Breast epithelium (tissue), 4 donors: ENCODE data around the gene MICAL2. TPM values are rescaled to one million over a fixed set of nuclear protein-coding genes. Genes with fewer than 3 reads are reported as not detected.

ENCODE experiments used
- DNase-seq, 2 donors: peaks; one replicate each; pipeline ENCODE4 v3.0.0-alpha.2; 2019; ENCODE audit warnings: low spot score in 2 of 2
- H3K27ac ChIP-seq, 2 donors: fragments of 200-600 bp; sonication (generic) in 1 of 2; one replicate each; pipeline ENCODE4 v1.5.1; 2016 to 2019; ENCODE audit warnings: mild to moderate bottlenecking in 1 of 2
- H3K27me3 ChIP-seq, 2 donors: fragments of 200-600 bp; sonication (generic) in 1 of 2; one replicate each; pipeline versions ENCODE4 v1.5.1 to v1.6.0; 2017 to 2019; ENCODE audit warnings: control low read depth in 1 of 2, mild to moderate bottlenecking in 1 of 2
- H3K36me3 ChIP-seq: fragments of 200-600 bp; one replicate; pipeline ENCODE4 v1.5.1; 2019
- H3K4me1 ChIP-seq, 2 donors: fragments of 200-600 bp; sonication (generic); one replicate each; pipeline ENCODE4 v1.5.1; 2016 to 2019; ENCODE audit warnings: control low read depth in 1 of 2
- H3K4me3 ChIP-seq, 3 donors: fragments of 200-600 bp; sonication (generic); 1 replicate in 2 of 3; 2 replicates in 1 of 3; pipeline ENCODE4 v1.5.1; 2016 to 2019; ENCODE audit warnings: mild to moderate bottlenecking in 3 of 3, moderate library complexity in 2 of 3
- H3K9me3 ChIP-seq, 2 donors: fragments of 200-600 bp; sonication (generic) in 1 of 2; one replicate each; pipeline ENCODE4 v1.5.1; 2016 to 2019; ENCODE audit warnings: control low read depth in 1 of 2
- POLR2A ChIP-seq: fragments of 450-650 bp; IDR thresholded peaks from one replicate; pipeline ENCODE4 v1.6.1; 2016; ENCODE audit warnings: antibody characterized with exemption, mild to moderate bottlenecking, moderate library complexity
- POLR2AphosphoS5 ChIP-seq, 3 donors: sonication (generic); formaldehyde crosslinking; IDR thresholded peaks; one replicate each; pipeline ENCODE4 v1.6.1; 2017; ENCODE audit warnings: antibody characterized with exemption in 3 of 3
- intact Hi-C: fragments of 100-400 bp; cut with DNase I; formaldehyde crosslinking; loops from one replicate; pipeline ENCODE4 v1.15.1; 2023; ENCODE audit warnings: low total_unique reads
- total RNA-seq, 3 donors: library from RNA; depleted of rRNA; stranded (reverse); fragments of >200 nt; gene quantifications; one replicate each; pipeline ENCODE4 v1.1.0, GENCODE V29; 2016
- TF ChIP-seq, protein P1 (sequence below), 3 donors: fragments of 450-650 bp; IDR thresholded peaks; one replicate each; pipeline ENCODE4 v1.5.1; 2016 to 2017; ENCODE audit warnings: antibody characterized with exemption in 3 of 3, mild to moderate bottlenecking in 3 of 3, moderate library complexity in 3 of 3

Gene MICAL2
- total RNA-seq, 3 donors from 2014 or later = 30.9 to 52.4 (median 38.6) TPM

DNA sequence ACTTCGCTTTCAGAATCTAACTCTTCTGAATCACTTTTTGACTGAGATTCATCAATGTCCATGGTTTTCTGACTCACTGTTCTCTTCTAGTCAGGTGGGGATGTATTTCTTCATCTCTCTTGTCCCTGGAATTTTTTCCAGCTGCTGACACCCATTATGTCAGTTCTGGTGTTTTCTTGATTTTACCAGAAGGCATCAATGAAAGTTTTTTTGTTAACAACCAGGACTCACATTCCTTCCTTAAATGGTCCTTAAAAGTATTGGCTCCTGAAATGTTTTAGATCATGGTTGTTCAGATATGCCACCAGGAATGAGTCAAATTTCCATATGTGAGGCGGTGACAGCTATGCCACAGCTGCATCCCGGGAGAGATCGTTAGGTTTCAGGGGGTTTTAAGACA lies 12.9 kb downstream of the MICAL2 start:
- intact Hi-C loops = no loop called here
- no peaks in the 10 kb centered on the region for H3K4me1 ChIP-seq

DNA sequence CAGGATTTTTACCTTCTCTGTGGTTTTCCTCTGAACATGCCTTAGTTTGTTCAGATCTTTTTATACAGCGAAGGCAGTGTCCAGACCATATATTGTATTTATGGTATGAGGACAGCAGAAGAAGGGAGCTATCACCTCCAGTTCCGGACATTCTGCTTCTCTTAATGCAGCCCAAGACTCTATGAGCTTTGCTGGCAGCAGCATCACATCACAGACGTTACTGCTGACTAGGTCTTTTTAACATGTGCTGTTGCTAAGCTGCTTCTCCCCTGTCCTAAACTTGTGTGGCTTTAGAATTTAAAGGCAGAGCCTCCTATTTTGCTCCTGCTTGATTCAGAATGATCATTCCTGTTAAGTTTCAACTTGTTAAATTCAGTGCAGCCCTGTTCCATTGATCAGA lies 13.4 kb downstream of the MICAL2 start:
- no peaks in the 10 kb centered on the region for H3K4me1 ChIP-seq
- no peak for DNase-seq
- no peaks in the 10 kb centered on the region for H3K9me3 ChIP-seq
- TF ChIP-seq POLR2A (no peak), POLR2AphosphoS5 (IDR thresholded peaks at IDR 0.05) (no peak)
- TF ChIP-seq, protein P1, sequence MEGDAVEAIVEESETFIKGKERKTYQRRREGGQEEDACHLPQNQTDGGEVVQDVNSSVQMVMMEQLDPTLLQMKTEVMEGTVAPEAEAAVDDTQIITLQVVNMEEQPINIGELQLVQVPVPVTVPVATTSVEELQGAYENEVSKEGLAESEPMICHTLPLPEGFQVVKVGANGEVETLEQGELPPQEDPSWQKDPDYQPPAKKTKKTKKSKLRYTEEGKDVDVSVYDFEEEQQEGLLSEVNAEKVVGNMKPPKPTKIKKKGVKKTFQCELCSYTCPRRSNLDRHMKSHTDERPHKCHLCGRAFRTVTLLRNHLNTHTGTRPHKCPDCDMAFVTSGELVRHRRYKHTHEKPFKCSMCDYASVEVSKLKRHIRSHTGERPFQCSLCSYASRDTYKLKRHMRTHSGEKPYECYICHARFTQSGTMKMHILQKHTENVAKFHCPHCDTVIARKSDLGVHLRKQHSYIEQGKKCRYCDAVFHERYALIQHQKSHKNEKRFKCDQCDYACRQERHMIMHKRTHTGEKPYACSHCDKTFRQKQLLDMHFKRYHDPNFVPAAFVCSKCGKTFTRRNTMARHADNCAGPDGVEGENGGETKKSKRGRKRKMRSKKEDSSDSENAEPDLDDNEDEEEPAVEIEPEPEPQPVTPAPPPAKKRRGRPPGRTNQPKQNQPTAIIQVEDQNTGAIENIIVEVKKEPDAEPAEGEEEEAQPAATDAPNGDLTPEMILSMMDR (IDR thresholded peaks at IDR 0.05) = no peak
- H3K4me3 ChIP-seq = no peak overlapping the region
- peak overlapping the region in 1 of 2 donors; percentile 29 for H3K27ac ChIP-seq
- intact Hi-C loops = no loop called here
- no peaks in the 10 kb centered on the region for H3K36me3 ChIP-seq
- no peaks in the 10 kb centered on the region for H3K27me3 ChIP-seq

More for the DNA sequence above, 12.9 kb downstream of the MICAL2 start:
- H3K27me3 ChIP-seq = no peaks in the 10 kb centered on the region
- H3K36me3 ChIP-seq = no peaks in the 10 kb centered on the region
- no peak overlapping the region for H3K4me3 ChIP-seq
- no peak overlapping the region for H3K27ac ChIP-seq
- no peak for DNase-seq
- H3K9me3 ChIP-seq = no peaks in the 10 kb centered on the region
- TF ChIP-seq POLR2AphosphoS5 (IDR thresholded peaks at IDR 0.05) = no peak

DNA sequence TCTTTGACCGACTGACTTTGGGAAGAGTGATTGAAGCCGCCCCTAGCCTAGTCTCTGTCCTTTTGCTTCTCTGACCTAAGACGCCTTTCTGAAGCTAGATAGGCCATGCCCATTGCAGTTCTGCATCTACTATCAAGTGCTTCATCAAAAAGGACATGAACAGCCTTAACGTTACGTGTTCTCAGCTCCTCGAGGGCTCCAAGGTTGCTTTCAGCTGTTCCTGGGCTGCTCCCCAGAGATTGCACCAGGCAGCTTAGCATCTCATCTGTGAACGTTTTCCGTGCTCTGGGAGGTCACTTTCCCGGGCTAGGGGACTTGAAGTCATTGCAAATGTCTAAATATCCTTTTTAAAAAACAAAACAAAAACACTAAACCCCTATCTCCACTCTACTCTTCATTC lies 13.9 kb downstream of the MICAL2 start:
- H3K4me1 ChIP-seq = no peaks in the 10 kb centered on the region
- intact Hi-C loops = no loop called here
- no peak for DNase-seq
- no peaks in the 10 kb centered on the region for H3K9me3 ChIP-seq
- H3K4me3 ChIP-seq = no peak overlapping the region
- no peaks in the 10 kb centered on the region for H3K27me3 ChIP-seq
- H3K36me3 ChIP-seq = no peaks in the 10 kb centered on the region
- TF ChIP-seq POLR2A (no peak), POLR2AphosphoS5 (IDR thresholded peaks at IDR 0.05) (no peak)
- TF ChIP-seq, protein P1 (IDR thresholded peaks at IDR 0.05) = no peak
- H3K27ac ChIP-seq = peak overlapping the region in 1 of 2 donors; percentile 29

DNA sequence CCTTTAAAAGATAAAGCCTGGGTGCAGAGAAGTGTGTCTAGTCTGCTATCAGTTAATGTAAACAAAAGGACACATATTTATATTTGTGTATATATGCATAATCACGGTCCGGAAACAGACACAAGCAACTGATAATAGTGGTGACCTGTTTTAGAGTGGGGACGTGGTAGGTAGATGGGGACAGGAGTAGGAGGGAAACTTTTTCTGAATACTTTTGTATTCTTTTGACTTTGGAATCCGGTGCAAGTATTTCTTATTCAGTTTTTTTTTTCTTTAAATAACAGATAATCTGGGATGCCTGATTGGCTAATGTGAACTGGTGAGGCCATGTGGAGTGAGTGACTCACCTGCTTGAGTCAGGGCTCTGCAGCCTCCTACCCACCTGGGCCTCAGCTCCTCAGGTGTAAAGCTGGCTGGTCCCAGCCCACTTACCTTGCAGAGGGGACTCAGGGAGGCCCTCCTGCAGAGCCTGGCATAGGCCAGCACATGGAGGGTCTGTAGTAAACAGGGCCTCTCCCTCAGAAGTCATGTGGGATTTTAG lies 15.3 kb downstream of the MICAL2 start:
- TF ChIP-seq, protein P1 (IDR thresholded peaks at IDR 0.05) = no peak
- TF ChIP-seq POLR2AphosphoS5 (IDR thresholded peaks at IDR 0.05) = no peak
- no peak for TF ChIP-seq POLR2A
- Histone ChIP-seq H3K36me3 (no peaks in the 10 kb centered on the region), H3K4me1 (no peaks in the 10 kb centered on the region), H3K27me3 (no peaks in the 10 kb centered on the region), H3K4me3 (no peak overlapping the region), H3K27ac (no peak overlapping the region), H3K9me3 (no peaks in the 10 kb centered on the region)
- no peak for DNase-seq
- intact Hi-C loops = no loop called here

DNA sequence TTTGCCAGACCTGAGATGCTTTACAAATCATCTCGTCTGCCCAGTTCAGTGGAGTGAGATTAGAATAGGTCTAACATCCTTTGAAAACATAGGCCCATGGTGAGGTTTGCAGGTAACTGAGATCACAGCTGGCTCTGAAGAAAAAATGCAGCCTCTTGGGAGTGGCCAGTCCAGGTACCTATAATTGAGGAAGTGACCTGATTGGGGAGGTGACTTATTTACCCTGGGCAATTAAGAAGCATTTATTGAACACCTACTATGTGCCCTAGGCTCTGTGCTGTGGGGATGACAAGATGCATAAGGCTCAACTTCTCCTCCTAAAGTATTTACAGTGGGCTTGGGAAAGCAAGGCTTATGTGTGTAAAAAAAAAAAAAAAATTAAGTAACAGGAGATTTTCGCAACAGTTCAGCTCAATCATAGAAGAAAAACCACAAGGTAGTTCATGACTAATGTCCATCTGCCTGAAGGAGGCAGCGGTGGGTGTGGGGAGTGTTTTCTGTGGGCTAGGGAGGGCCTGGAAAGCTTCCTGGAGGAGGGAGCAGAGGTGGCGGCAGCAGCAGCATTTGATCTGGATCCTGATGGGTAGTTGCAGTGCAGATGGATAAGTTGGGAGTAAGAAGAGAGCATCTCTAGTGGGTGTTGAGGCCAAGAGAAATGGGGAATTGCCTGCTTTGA lies 16.1 kb downstream of the MICAL2 start:
- no peak overlapping the region for H3K27ac ChIP-seq
- H3K36me3 ChIP-seq = no peaks in the 10 kb centered on the region
- no peak for DNase-seq
- no peak overlapping the region for H3K4me3 ChIP-seq
- H3K4me1 ChIP-seq = no peaks in the 10 kb centered on the region
- no peaks in the 10 kb centered on the region for H3K27me3 ChIP-seq
- no peaks in the 10 kb centered on the region for H3K9me3 ChIP-seq
- intact Hi-C loops = no loop called here
- TF ChIP-seq, protein P1 (IDR thresholded peaks at IDR 0.05) = no peak
- TF ChIP-seq POLR2A = no peak
- no peak for TF ChIP-seq POLR2AphosphoS5 (IDR thresholded peaks at IDR 0.05)
